Trophoblast cell (in vitro differentiated cells and primary cell): Measurements from ENCODE around the gene NINJ2.
"Not testable (repeated sequence)": the region's sequence is repeated elsewhere in the genome, so short reads cannot be mapped to it uniquely, and the experiment has no call there.

Experiments
- DNase-seq, 2 donors: peaks; one replicate each; pipeline ENCODE4 v3.0.0-alpha.2; 2016
- H2AFZ ChIP-seq: 2 replicates; pipeline ENCODE4 v1.6.1; 2013; ENCODE audit warnings: low read length, moderate library complexity, mild to moderate bottlenecking; ENCODE audit not compliant: insufficient read depth, poor library complexity
- H2AK5ac ChIP-seq: 2 replicates; pipeline ENCODE4 v1.6.1; 2013; ENCODE audit warnings: mild to moderate bottlenecking, low read length
- H2BK120ac ChIP-seq: 2 replicates; pipeline ENCODE4 v1.6.1; 2013; ENCODE audit warnings: low read length, mild to moderate bottlenecking, moderate library complexity; ENCODE audit not compliant: insufficient read depth, poor library complexity
- H2BK12ac ChIP-seq: 2 replicates; pipeline ENCODE4 v1.6.1; 2013; ENCODE audit warnings: mild to moderate bottlenecking, low read length, moderate library complexity
- H2BK5ac ChIP-seq: 2 replicates; pipeline ENCODE4 v1.6.1; 2013; ENCODE audit warnings: low read length, low read depth, moderate library complexity, mild to moderate bottlenecking; ENCODE audit not compliant: poor library complexity
- H3K14ac ChIP-seq: 2 replicates; pipeline ENCODE4 v1.6.1; 2013; ENCODE audit warnings: mild to moderate bottlenecking, low read length
- H3K18ac ChIP-seq: 2 replicates; pipeline ENCODE4 v1.6.1; 2013; ENCODE audit warnings: mild to moderate bottlenecking, low read length
- H3K23ac ChIP-seq: 2 replicates; pipeline ENCODE4 v1.6.1; 2013; ENCODE audit warnings: low read length
- H3K27ac ChIP-seq: 2 replicates; pipeline ENCODE4 v1.5.1; 2013; ENCODE audit warnings: low read depth, mild to moderate bottlenecking, inconsistent platforms, low read length, moderate library complexity
- H3K27me3 ChIP-seq: 2 replicates; pipeline ENCODE4 v1.6.1; 2013; ENCODE audit warnings: inconsistent platforms, mild to moderate bottlenecking, low read length, moderate library complexity; ENCODE audit not compliant: insufficient read depth
- H3K36me3 ChIP-seq, 2 experiments: 1 replicate in 1 of 2; 2 replicates in 1 of 2; pipeline ENCODE4 v1.6.1; 2013; ENCODE audit warnings: low read length in 2 of 2, mild to moderate bottlenecking in 2 of 2, moderate library complexity in 1 of 2; ENCODE audit not compliant: insufficient read depth in 2 of 2, control insufficient read depth in 1 of 2
- H3K4ac ChIP-seq: 2 replicates; pipeline ENCODE4 v1.6.1; 2013; ENCODE audit warnings: low read depth, mild to moderate bottlenecking, low read length, moderate library complexity
- H3K4me1 ChIP-seq, 2 experiments: 1 replicate in 1 of 2; 2 replicates in 1 of 2; pipeline ENCODE4 v1.6.1; 2013; ENCODE audit warnings: low read length in 2 of 2, mild to moderate bottlenecking in 2 of 2, moderate library complexity in 1 of 2; ENCODE audit not compliant: insufficient read depth in 2 of 2, control insufficient read depth in 1 of 2
- H3K4me2 ChIP-seq: 2 replicates; pipeline ENCODE4 v1.6.1; 2013; ENCODE audit warnings: inconsistent platforms, mild to moderate bottlenecking, low read length, moderate library complexity
- H3K4me3 ChIP-seq: 2 replicates; pipeline ENCODE4 v1.5.1; 2013; ENCODE audit warnings: mild to moderate bottlenecking, low read depth, low read length, inconsistent platforms
- H3K79me1 ChIP-seq: one replicate; pipeline ENCODE4 v1.6.1; 2013; ENCODE audit warnings: low read length
- H3K79me2 ChIP-seq: 2 replicates; pipeline ENCODE4 v1.6.1; 2013; ENCODE audit warnings: low read length, mild to moderate bottlenecking; ENCODE audit not compliant: control insufficient read depth, insufficient read depth, poor library complexity
- H3K9ac ChIP-seq: 2 replicates; pipeline ENCODE4 v1.6.1; 2013; ENCODE audit warnings: mild to moderate bottlenecking, low read length
- H3K9me3 ChIP-seq: 2 replicates; pipeline ENCODE4 v1.6.1; 2013; ENCODE audit warnings: low read depth, mild to moderate bottlenecking, control low read depth, inconsistent platforms, low read length; ENCODE audit not compliant: insufficient read depth
- H4K12ac ChIP-seq: 2 replicates; pipeline ENCODE4 v1.6.1; 2013; ENCODE audit warnings: low read depth, mild to moderate bottlenecking, low read length, moderate library complexity
- H4K8ac ChIP-seq: 2 replicates; pipeline ENCODE4 v1.6.1; 2013; ENCODE audit warnings: low read depth, mild to moderate bottlenecking, low read length, moderate library complexity
- H4K91ac ChIP-seq: one replicate; pipeline ENCODE4 v1.6.1; 2013; ENCODE audit warnings: low read depth, mild to moderate bottlenecking, low read length, moderate library complexity
- WGBS: extraction: QIAGEN DNeasy Blood & Tissue Kit; methylation state at CpG from one replicate; pipeline ENCODE4 v1.1.7; 2013; ENCODE audit warnings: missing lambda C conversion rate; ENCODE audit not compliant: insufficient read length, insufficient coverage; ENCODE audit errors: extremely low coverage; 5-methylcytosine and 5-hydroxymethylcytosine counted together

Gene NINJ2

GRCh38 chr12:632102-632696 lies 31.0 kb downstream of the NINJ2 start:
- Histone ChIP-seq H2AK5ac (no peak overlapping the region), H3K79me1 (peaks cover 52% of the 10 kb centered on the region), H3K18ac (no peak overlapping the region), H3K4me3 (no peak overlapping the region), H4K91ac (peak overlapping the region; percentile 93), H3K36me3 (no peaks in the 10 kb centered on the region), H4K8ac (no peak overlapping the region), H3K4me2 (peak overlapping the region; percentile 28), H2BK12ac (no peak overlapping the region), H3K4me1 (peaks cover 38 to 47% of the 10 kb centered on the region in 2 experiments), H3K9me3 (no peaks in the 10 kb centered on the region), H3K79me2 (peaks cover 13% of the 10 kb centered on the region), H3K27me3 (no peaks in the 10 kb centered on the region), H2BK120ac (peak overlapping the region; percentile 97), H3K14ac (no peak overlapping the region), H3K27ac (peak overlapping the region; percentile 97), H2BK5ac (peak overlapping the region; percentile 88), H3K9ac (no peak overlapping the region), H3K23ac (no peak overlapping the region), H4K12ac (no peak overlapping the region), H2AFZ (no peak overlapping the region), H3K4ac (no peak overlapping the region)
- no CpG with 5 or more reads among the region's 7 CpGs for WGBS
- peak; percentile 81 to 92 for DNase-seq

- peaks cover 38 to 47% of the 10 kb centered on the region in 2 experiments for H3K4me1 ChIP-seq
- H4K91ac ChIP-seq: peak overlapping the region; percentile 97
- peak overlapping the region; percentile 97 for H2BK120ac ChIP-seq
- peak overlapping the region; percentile 35 for H3K4ac ChIP-seq
- H4K12ac ChIP-seq: peak overlapping the region; percentile 24
- H3K4me3 ChIP-seq: no peak overlapping the region
- H3K79me1 ChIP-seq: peaks cover 52% of the 10 kb centered on the region
- H3K9me3 ChIP-seq: no peaks in the 10 kb centered on the region
- H4K8ac ChIP-seq: peak overlapping the region; percentile 85
- H3K4me2 ChIP-seq: peak overlapping the region; percentile 11
- peak overlapping the region; percentile 77 for H3K14ac ChIP-seq
- H3K36me3 ChIP-seq: no peaks in the 10 kb centered on the region
- H2AK5ac ChIP-seq: peak overlapping the region; percentile 50
- H2BK5ac ChIP-seq: peak overlapping the region; percentile 93
- H2BK12ac ChIP-seq: peak overlapping the region; percentile 96
- H3K9ac ChIP-seq: peak overlapping the region; percentile 23
- peak overlapping the region; percentile 74 for H2AFZ ChIP-seq
- H3K18ac ChIP-seq: peak overlapping the region; percentile 89
- DNase-seq: peak; percentile 31 to 74
- no CpG with 5 or more reads among the region's 45 CpGs for WGBS
- peaks cover 13% of the 10 kb centered on the region for H3K79me2 ChIP-seq
- H3K27me3 ChIP-seq: no peaks in the 10 kb centered on the region
- peak overlapping the region; percentile 97 for H3K27ac ChIP-seq
- H3K23ac ChIP-seq: no peak overlapping the region
These were observed 32.3 kb downstream of the NINJ2 start for GRCh38 chr12:630656-631632.

- peak overlapping the region; percentile 98 for H4K91ac ChIP-seq
- peaks cover 37 to 46% of the 10 kb centered on the region in 2 experiments for H3K4me1 ChIP-seq
- H2BK5ac ChIP-seq: peak overlapping the region; percentile 80
- not testable (repeated sequence) for H3K9ac ChIP-seq, H3K36me3 ChIP-seq, H4K12ac ChIP-seq, H3K4me2 ChIP-seq, DNase-seq, H2AFZ ChIP-seq, H3K4me3 ChIP-seq, H3K27me3 ChIP-seq, H3K23ac ChIP-seq, H3K9me3 ChIP-seq
- peaks cover 13% of the 10 kb centered on the region for H3K79me2 ChIP-seq
- H3K14ac ChIP-seq: peak overlapping the region; percentile 82
- H3K27ac ChIP-seq: peak overlapping the region; percentile 6
- H3K18ac ChIP-seq: peak overlapping the region; percentile 67
- H2BK120ac ChIP-seq: peak overlapping the region; percentile 92
- H2AK5ac ChIP-seq: peak overlapping the region; percentile 84
- H3K4ac ChIP-seq: peak overlapping the region; percentile 50
- H4K8ac ChIP-seq: peak overlapping the region; percentile 10
- peaks cover 51% of the 10 kb centered on the region for H3K79me1 ChIP-seq
- no CpG with 5 or more reads among the region's 1 CpG for WGBS
- peak overlapping the region; percentile 99 for H2BK12ac ChIP-seq
These were observed 34.5 kb downstream of the NINJ2 start for GRCh38 chr12:628742-629078.

- H2AFZ ChIP-seq: peak overlapping the region; percentile 50
- peak overlapping the region; percentile 72 for H3K14ac ChIP-seq
- no peak overlapping the region for H3K4me2 ChIP-seq
- no peak overlapping the region for H3K23ac ChIP-seq
- peak overlapping the region; percentile 98 for H4K91ac ChIP-seq
- peak overlapping the region; percentile 52 for H4K12ac ChIP-seq
- H2BK12ac ChIP-seq: peak overlapping the region; percentile 99
- H3K27ac ChIP-seq: peak overlapping the region; percentile 29
- peak overlapping the region; percentile 89 for H3K18ac ChIP-seq
- H2BK5ac ChIP-seq: peak overlapping the region; percentile 70
- peak; percentile 85 to 91 for DNase-seq
- H3K4ac ChIP-seq: peak overlapping the region; percentile 56
- H3K27me3 ChIP-seq: no peaks in the 10 kb centered on the region
- peak overlapping the region; percentile 93 for H2BK120ac ChIP-seq
- H2AK5ac ChIP-seq: peak overlapping the region; percentile 98
- H3K4me3 ChIP-seq: no peak overlapping the region
- peaks cover 45% of the 10 kb centered on the region for H3K79me1 ChIP-seq
- peak overlapping the region; percentile 81 for H4K8ac ChIP-seq
- no CpG with 5 or more reads among the region's 13 CpGs for WGBS
- no peaks in the 10 kb centered on the region for H3K9me3 ChIP-seq
- H3K4me1 ChIP-seq: peaks cover 33 to 46% of the 10 kb centered on the region in 2 experiments
- peaks cover 12% of the 10 kb centered on the region for H3K79me2 ChIP-seq
- H3K9ac ChIP-seq: no peak overlapping the region
- no peaks in the 10 kb centered on the region for H3K36me3 ChIP-seq
These were observed 35.1 kb downstream of the NINJ2 start for GRCh38 chr12:627863-628741.
